Epithelial cell of esophagus (primary cell): ENCODE data around the gene SLC35F4.
"Not testable (repeated sequence)": the region's sequence is repeated elsewhere in the genome, so short reads cannot be mapped to it uniquely, and the experiment has no call there.

Experiments used
- DNase-seq: peaks from one replicate; pipeline ENCODE4 v3.0.0; 2010; ENCODE audit warnings: low read depth
- H3K4me3 ChIP-seq: 2 replicates; pipeline ENCODE4 v1.5.1; 2011; ENCODE audit warnings: mild to moderate bottlenecking, low read length, control low read depth
- TF ChIP-seq, protein P1 (sequence below): IDR thresholded peaks from 2 replicates; pipeline ENCODE4 v1.5.1; 2011; ENCODE audit warnings: low read depth, mild to moderate bottlenecking, low read length, control low read depth, inconsistent platforms; ENCODE audit not compliant: insufficient read depth; ENCODE audit errors: missing control alignments

Gene SLC35F4

DNA sequence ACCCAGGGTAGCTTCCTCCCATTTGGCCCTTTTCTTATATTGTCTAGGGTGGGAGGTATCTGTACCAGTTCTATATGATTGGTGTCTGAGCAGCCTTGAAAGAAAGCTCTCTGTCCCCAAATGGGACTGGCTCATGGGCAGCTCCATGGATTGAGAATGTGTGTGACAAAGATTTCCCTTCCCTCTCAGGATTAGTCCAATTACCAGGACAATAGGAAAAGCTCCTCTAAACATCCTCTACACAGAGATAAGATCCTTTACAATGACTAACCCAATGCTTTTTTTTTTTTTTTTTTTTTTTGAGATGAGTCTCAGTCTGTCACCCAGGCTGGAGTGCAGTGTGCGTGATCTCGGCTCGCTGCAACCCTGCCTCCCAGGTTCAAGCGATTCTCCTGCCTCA, 112.1 kb downstream of the SLC35F4 start:
- TF ChIP-seq, protein P1, sequence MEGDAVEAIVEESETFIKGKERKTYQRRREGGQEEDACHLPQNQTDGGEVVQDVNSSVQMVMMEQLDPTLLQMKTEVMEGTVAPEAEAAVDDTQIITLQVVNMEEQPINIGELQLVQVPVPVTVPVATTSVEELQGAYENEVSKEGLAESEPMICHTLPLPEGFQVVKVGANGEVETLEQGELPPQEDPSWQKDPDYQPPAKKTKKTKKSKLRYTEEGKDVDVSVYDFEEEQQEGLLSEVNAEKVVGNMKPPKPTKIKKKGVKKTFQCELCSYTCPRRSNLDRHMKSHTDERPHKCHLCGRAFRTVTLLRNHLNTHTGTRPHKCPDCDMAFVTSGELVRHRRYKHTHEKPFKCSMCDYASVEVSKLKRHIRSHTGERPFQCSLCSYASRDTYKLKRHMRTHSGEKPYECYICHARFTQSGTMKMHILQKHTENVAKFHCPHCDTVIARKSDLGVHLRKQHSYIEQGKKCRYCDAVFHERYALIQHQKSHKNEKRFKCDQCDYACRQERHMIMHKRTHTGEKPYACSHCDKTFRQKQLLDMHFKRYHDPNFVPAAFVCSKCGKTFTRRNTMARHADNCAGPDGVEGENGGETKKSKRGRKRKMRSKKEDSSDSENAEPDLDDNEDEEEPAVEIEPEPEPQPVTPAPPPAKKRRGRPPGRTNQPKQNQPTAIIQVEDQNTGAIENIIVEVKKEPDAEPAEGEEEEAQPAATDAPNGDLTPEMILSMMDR = no peak
- no peak for DNase-seq
- H3K4me3 ChIP-seq = no peak overlapping the region

DNA sequence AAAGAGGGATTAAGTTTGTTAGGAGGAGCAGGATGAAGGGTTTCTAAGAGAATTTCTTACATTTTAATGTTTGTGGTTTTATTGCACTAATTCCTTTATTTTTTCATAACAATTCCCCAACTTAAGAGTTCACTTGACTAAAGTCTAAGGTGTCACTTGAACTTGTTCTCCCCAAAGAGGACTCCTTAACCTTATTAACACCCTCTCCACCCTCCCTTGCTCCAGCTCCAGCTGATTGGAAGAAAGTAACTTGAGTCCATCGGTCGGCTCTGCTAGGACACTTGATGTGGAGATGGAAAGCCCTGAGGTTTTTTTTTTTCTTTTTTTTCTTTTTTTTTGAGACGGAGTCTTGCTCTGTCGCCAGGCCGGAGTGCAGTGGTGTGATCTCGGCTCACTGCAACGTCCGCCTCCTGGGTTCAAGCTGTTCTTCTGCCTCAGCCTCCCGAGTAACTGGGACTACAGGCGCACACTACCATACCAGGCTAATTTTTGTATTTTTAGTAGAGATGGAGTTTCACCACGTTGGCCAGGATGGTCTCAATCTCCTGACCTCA, 113.7 kb downstream of the SLC35F4 start:
- DNase-seq, H3K4me3 ChIP-seq: not testable (repeated sequence)

DNA sequence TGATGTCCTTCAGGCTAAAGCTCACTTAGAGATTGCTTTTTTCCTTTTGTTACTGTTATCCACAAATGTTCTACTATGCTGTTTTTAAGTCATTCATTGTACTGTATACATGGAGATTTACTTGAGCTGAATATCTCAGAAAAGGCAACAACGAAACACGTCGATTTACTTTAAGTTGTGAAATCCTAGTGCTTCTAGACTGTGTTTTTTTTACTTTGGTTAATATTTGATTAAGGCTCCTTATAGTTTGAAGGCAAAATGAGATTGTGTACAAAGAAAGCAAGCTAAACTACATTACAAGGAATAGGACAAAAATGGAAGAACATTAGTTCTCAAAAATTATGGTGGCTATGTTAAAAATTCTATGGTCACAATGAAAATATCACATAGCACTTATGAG, 114.5 kb downstream of the SLC35F4 start:
- no peak overlapping the region for H3K4me3 ChIP-seq
- no peak for DNase-seq
- TF ChIP-seq, protein P1 = no peak

DNA sequence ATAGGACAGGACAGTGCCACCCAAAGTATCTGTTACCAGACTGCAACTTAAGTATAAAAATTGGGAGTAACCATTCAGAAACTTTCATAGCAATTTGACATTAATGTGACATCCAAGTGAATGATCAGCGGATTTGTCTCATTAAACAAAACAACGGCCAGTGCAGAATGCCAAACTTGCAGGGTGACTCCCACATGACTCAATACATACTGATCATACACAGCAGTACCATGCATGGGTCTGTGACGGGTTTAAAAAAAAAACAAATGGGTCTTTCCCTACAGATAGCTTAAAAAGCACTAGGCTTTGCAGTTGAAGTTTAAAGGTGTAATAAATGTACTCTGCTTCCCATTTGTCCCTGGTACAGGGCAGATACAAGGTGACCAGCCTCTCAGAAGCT, 116.6 kb downstream of the SLC35F4 start:
- peak; percentile 83 for DNase-seq
- no peak overlapping the region for H3K4me3 ChIP-seq
- TF ChIP-seq, protein P1 = no peak

DNA sequence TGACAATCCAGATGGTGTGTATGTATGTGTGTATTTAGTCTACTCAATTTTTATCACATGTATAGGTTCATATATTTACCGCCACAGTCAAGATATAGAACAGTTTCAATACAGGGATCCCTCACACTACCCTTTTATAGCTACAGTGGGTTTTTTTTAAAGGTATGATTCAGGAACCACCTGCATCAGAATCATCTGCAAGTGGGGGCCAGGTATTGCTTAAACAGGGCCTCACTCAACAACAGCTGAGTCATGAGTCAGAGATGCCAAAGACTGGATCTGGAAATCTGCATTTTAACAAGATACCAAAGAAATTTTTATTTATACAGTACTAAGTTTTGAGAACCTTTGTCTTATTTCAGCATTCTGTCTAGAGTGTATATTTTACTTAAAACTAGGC, 117.6 kb downstream of the SLC35F4 start:
- peak; percentile 86 for DNase-seq
- H3K4me3 ChIP-seq = no peak overlapping the region
- TF ChIP-seq, protein P1 = no peak

DNA sequence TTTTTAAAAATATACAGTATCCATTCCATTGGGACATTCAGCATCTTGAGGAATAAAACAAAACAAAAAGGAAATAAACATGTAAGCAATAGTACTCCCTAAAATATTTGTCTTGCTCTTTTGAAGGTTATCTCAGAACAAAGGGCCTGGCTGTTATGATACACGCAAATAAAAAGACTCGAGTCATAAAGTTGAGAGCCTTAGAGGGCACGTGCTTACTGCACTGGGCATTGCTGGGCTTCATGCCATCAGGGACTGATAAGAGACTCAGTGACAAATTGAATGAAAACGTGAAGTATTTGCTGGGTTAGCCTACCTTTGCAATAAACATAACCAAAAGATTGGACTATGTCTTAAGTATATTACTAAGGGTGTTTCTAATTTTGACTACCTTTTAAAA, 118.9 kb downstream of the SLC35F4 start:
- TF ChIP-seq, protein P1 = no peak
- no peak overlapping the region for H3K4me3 ChIP-seq
- DNase-seq = no peak

DNA sequence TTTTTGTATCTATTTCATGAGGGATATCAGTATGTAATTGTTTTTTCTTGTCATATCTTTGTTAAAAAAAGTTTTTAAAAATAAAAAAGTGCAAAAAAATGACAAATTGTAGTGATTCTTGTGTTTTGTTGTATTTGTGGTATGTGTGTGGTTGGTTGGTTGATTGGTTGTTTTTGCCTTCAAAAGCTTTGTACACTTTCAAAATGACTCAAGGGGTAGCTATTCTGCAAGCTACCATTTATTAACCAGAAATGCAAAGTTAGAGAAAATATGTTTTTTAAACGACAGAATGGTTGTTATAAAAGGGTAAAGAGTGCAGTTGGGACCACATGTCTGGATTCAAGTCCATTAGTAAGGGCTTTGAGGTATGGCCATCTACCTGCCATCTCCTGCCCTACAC, 119.3 kb downstream of the SLC35F4 start:
- TF ChIP-seq, protein P1 = no peak
- no peak for DNase-seq
- H3K4me3 ChIP-seq = no peak overlapping the region
